ENCODE measurements around the gene PLEKHH1.
"Not testable (repeated sequence)": the region's sequence is repeated elsewhere in the genome, so short reads cannot be mapped to it uniquely, and the experiment has no call there.

The PLEKHH1 gene

GRCh38 chr14:67526676-67527459 lies 6.2 kb upstream of the PLEKHH1 start:
- Mint-ChIP-seq H3K27me3 (peaks cover 60% of the 10 kb centered on the region), H3K27ac (ENCODE audit: low read depth) (no peak overlapping the region), H3K4me1 (peaks cover 5% of the 10 kb centered on the region), H3K4me3 (no peak overlapping the region), H3K9me3 (no peaks in the 10 kb centered on the region), H3K36me3 (ENCODE audit: insufficient read depth) (no peaks in the 10 kb centered on the region)
- DNase-seq (ENCODE audit: low spot score in 2 of 2) = no peak
- ATAC-seq (replicated peaks; ENCODE audit: extremely low read depth, poor library complexity, severe bottlenecking) = peak; percentile 54

GRCh38 chr14:67527756-67528155 lies 5.3 kb upstream of the PLEKHH1 start:
- no peak for DNase-seq (ENCODE audit: low spot score in 2 of 2)
- H3K9me3 Mint-ChIP-seq = no peaks in the 10 kb centered on the region
- H3K27me3 Mint-ChIP-seq = peaks cover 52% of the 10 kb centered on the region
- no peaks in the 10 kb centered on the region for H3K36me3 Mint-ChIP-seq (ENCODE audit: insufficient read depth)
- H3K27ac Mint-ChIP-seq (ENCODE audit: low read depth) = no peak overlapping the region
- H3K4me1 Mint-ChIP-seq = peaks cover 5% of the 10 kb centered on the region
- no peak for ATAC-seq (replicated peaks; ENCODE audit: extremely low read depth, poor library complexity, severe bottlenecking)
- H3K4me3 Mint-ChIP-seq = no peak overlapping the region

GRCh38 chr14:67528276-67528675 lies 4.8 kb upstream of the PLEKHH1 start:
- H3K36me3 Mint-ChIP-seq (ENCODE audit: insufficient read depth) = no peaks in the 10 kb centered on the region
- no peak for ATAC-seq (replicated peaks; ENCODE audit: extremely low read depth, poor library complexity, severe bottlenecking)
- H3K27ac Mint-ChIP-seq (ENCODE audit: low read depth) = no peak overlapping the region
- no peak overlapping the region for H3K4me3 Mint-ChIP-seq
- H3K27me3 Mint-ChIP-seq = peaks cover 46% of the 10 kb centered on the region
- H3K4me1 Mint-ChIP-seq = peaks cover 5% of the 10 kb centered on the region
- DNase-seq (ENCODE audit: low spot score in 2 of 2) = no peak
- no peaks in the 10 kb centered on the region for H3K9me3 Mint-ChIP-seq

- H3K4me3 Mint-ChIP-seq = no peak overlapping the region
- DNase-seq (ENCODE audit: low spot score in 2 of 2) = no peak
- no peaks in the 10 kb centered on the region for H3K36me3 Mint-ChIP-seq (ENCODE audit: insufficient read depth)
- no peaks in the 10 kb centered on the region for H3K9me3 Mint-ChIP-seq
- peaks cover 47% of the 10 kb centered on the region for H3K27me3 Mint-ChIP-seq
- no peak for ATAC-seq (replicated peaks; ENCODE audit: extremely low read depth, poor library complexity, severe bottlenecking)
- no peak overlapping the region for H3K27ac Mint-ChIP-seq (ENCODE audit: low read depth)
- peaks cover 5% of the 10 kb centered on the region for H3K4me1 Mint-ChIP-seq
These were observed 2.8 kb upstream of the PLEKHH1 start for GRCh38 chr14:67529947-67530935.

GRCh38 chr14:67532606-67532997 lies 488 bp upstream of the PLEKHH1 start:
- DNase-seq (ENCODE audit: low spot score in 2 of 2) = no peak
- H3K9me3 Mint-ChIP-seq = no peaks in the 10 kb centered on the region
- H3K4me3 Mint-ChIP-seq = peak overlapping the region; percentile 55
- no peaks in the 10 kb centered on the region for H3K36me3 Mint-ChIP-seq (ENCODE audit: insufficient read depth)
- ATAC-seq (replicated peaks; ENCODE audit: extremely low read depth, poor library complexity, severe bottlenecking) = no peak
- H3K27ac Mint-ChIP-seq (ENCODE audit: low read depth) = no peak overlapping the region
- no peaks in the 10 kb centered on the region for H3K4me1 Mint-ChIP-seq
- peaks cover 41% of the 10 kb centered on the region for H3K27me3 Mint-ChIP-seq

GRCh38 chr14:67533754-67534085 lies 630 bp downstream of the PLEKHH1 start:
- no peaks in the 10 kb centered on the region for H3K4me1 Mint-ChIP-seq
- peaks cover 34% of the 10 kb centered on the region for H3K27me3 Mint-ChIP-seq
- H3K9me3 Mint-ChIP-seq = no peaks in the 10 kb centered on the region
- ATAC-seq (replicated peaks; ENCODE audit: extremely low read depth, poor library complexity, severe bottlenecking) (no peak), DNase-seq (ENCODE audit: low spot score in 2 of 2) (no peak)
- H3K4me3 Mint-ChIP-seq = peak overlapping the region; percentile 55
- no peaks in the 10 kb centered on the region for H3K36me3 Mint-ChIP-seq (ENCODE audit: insufficient read depth)
- H3K27ac Mint-ChIP-seq (ENCODE audit: low read depth) = no peak overlapping the region

- ATAC-seq (replicated peaks; ENCODE audit: extremely low read depth, poor library complexity, severe bottlenecking) (no peak), DNase-seq (ENCODE audit: low spot score in 2 of 2) (no peak)
- Mint-ChIP-seq H3K27ac (ENCODE audit: low read depth) (no peak overlapping the region), H3K36me3 (ENCODE audit: insufficient read depth) (no peaks in the 10 kb centered on the region), H3K4me3 (no peak overlapping the region), H3K4me1 (no peaks in the 10 kb centered on the region), H3K27me3 (peaks cover 38% of the 10 kb centered on the region), H3K9me3 (no peaks in the 10 kb centered on the region)
These were observed 3.0 kb downstream of the PLEKHH1 start for GRCh38 chr14:67536087-67536486.

- H3K4me3 Mint-ChIP-seq = no peak overlapping the region
- H3K27me3 Mint-ChIP-seq = peaks cover 54% of the 10 kb centered on the region
These were observed 4.6 kb downstream of the PLEKHH1 start for GRCh38 chr14:67537736-67538135.

GRCh38 chr14:67538501-67538900 lies 5.4 kb downstream of the PLEKHH1 start:
- DNase-seq (ENCODE audit: low spot score in 2 of 2) = no peak
- peaks cover 2% of the 10 kb centered on the region for H3K36me3 Mint-ChIP-seq (ENCODE audit: insufficient read depth)
- no peaks in the 10 kb centered on the region for H3K9me3 Mint-ChIP-seq
- H3K27ac Mint-ChIP-seq (ENCODE audit: low read depth) = no peak overlapping the region
- H3K27me3 Mint-ChIP-seq = peaks cover 61% of the 10 kb centered on the region
- H3K4me3 Mint-ChIP-seq = no peak overlapping the region
- no peak for ATAC-seq (replicated peaks; ENCODE audit: extremely low read depth, poor library complexity, severe bottlenecking)
- peaks cover 5% of the 10 kb centered on the region for H3K4me1 Mint-ChIP-seq

More at GRCh38 chr14:67537736-67538135, 4.6 kb downstream of the PLEKHH1 start:
- no peak for ATAC-seq (replicated peaks; ENCODE audit: extremely low read depth, poor library complexity, severe bottlenecking)
- H3K9me3 Mint-ChIP-seq = no peaks in the 10 kb centered on the region
- H3K4me1 Mint-ChIP-seq = peaks cover 5% of the 10 kb centered on the region
- no peak overlapping the region for H3K27ac Mint-ChIP-seq (ENCODE audit: low read depth)
- DNase-seq (ENCODE audit: low spot score in 2 of 2) = no peak
- H3K36me3 Mint-ChIP-seq (ENCODE audit: insufficient read depth) = peaks cover 2% of the 10 kb centered on the region

- H3K27me3 Mint-ChIP-seq = peaks cover 61% of the 10 kb centered on the region
- peaks cover 5% of the 10 kb centered on the region for H3K4me1 Mint-ChIP-seq
- no peaks in the 10 kb centered on the region for H3K9me3 Mint-ChIP-seq
- ATAC-seq (replicated peaks; ENCODE audit: extremely low read depth, poor library complexity, severe bottlenecking) = no peak
- no peak overlapping the region for H3K27ac Mint-ChIP-seq (ENCODE audit: low read depth)
- peaks cover 2% of the 10 kb centered on the region for H3K36me3 Mint-ChIP-seq (ENCODE audit: insufficient read depth)
- DNase-seq (ENCODE audit: low spot score in 2 of 2) = no peak
- no peak overlapping the region for H3K4me3 Mint-ChIP-seq
These were observed 6.0 kb downstream of the PLEKHH1 start for GRCh38 chr14:67539116-67539515.

GRCh38 chr14:67541448-67542387 lies 8.6 kb downstream of the PLEKHH1 start:
- peaks cover 63% of the 10 kb centered on the region for H3K27me3 Mint-ChIP-seq
- H3K36me3 Mint-ChIP-seq (ENCODE audit: insufficient read depth) = peaks cover 2% of the 10 kb centered on the region
- no peak for DNase-seq (ENCODE audit: low spot score in 2 of 2)
- H3K4me1 Mint-ChIP-seq = peaks cover 5% of the 10 kb centered on the region
- H3K4me3 Mint-ChIP-seq = peak overlapping the region; percentile 56
- H3K9me3 Mint-ChIP-seq = no peaks in the 10 kb centered on the region
- no peak for ATAC-seq (replicated peaks; ENCODE audit: extremely low read depth, poor library complexity, severe bottlenecking)
- no peak overlapping the region for H3K27ac Mint-ChIP-seq (ENCODE audit: low read depth)

- not testable (repeated sequence) for H3K36me3 Mint-ChIP-seq (ENCODE audit: insufficient read depth); ATAC-seq (replicated peaks; ENCODE audit: extremely low read depth, poor library complexity, severe bottlenecking); H3K27ac Mint-ChIP-seq (ENCODE audit: low read depth); H3K4me3 Mint-ChIP-seq; H3K9me3 Mint-ChIP-seq; H3K4me1 Mint-ChIP-seq; DNase-seq (ENCODE audit: low spot score in 2 of 2)
- peaks cover 63% of the 10 kb centered on the region for H3K27me3 Mint-ChIP-seq
These were observed 9.5 kb downstream of the PLEKHH1 start for GRCh38 chr14:67542620-67543019.
